OCI-LY7 (cell line): ENCODE measurements around the gene AGBL1.

Source experiments
- CTCF ChIP-seq: fragments of 200-600 bp; sonication (generic); conservative IDR thresholded peaks from 2 replicates; pipeline ENCODE4 v1.5.1; 2014; ENCODE audit warnings: mild to moderate bottlenecking, antibody characterized with exemption, low read length, moderate library complexity, mixed read lengths
- EZH2phosphoT487 ChIP-seq: fragments of 200-600 bp; sonication (generic); IDR thresholded peaks from 2 replicates; pipeline ENCODE4 v1.6.1; 2018; ENCODE audit warnings: low read depth, borderline replicate concordance, mild to moderate bottlenecking, mixed run types, antibody characterized with exemption, low read length, moderate library complexity, mixed read lengths

GRCh38 chr15:86355801-86356200, 276.1 kb downstream of the AGBL1 start:
- TF ChIP-seq EZH2phosphoT487 (no peak), CTCF (no peak)
